ENCODE results near the gene RAVER1. TPM values are rescaled to one million over a fixed set of nuclear protein-coding genes. Genes with fewer than 3 reads are reported as not detected.

The RAVER1 gene
- total RNA-seq, 3 donors from 2014 or later (not counting 1 experiment from before 2014, with no cell fraction given) = 42.5 to 64.3 (median 55.9) TPM

- no peaks in the 10 kb centered on the region for H3K27me3 Mint-ChIP-seq (ENCODE audit: low read depth in 2 of 2)
- H3K4me1 ChIP-seq (ENCODE audit: control insufficient read depth, insufficient read depth, low read length) = no peaks in the 10 kb centered on the region
- no peak overlapping the region for H3K4me3 ChIP-seq (ENCODE audit: low read length)
- no peaks in the 10 kb centered on the region for H3K9me3 ChIP-seq (ENCODE audit: control insufficient read depth, insufficient read depth, low read length)
- no peak for ATAC-seq
- H3K27me3 ChIP-seq (ENCODE audit: control insufficient read depth, insufficient read depth, low read length) = no peaks in the 10 kb centered on the region
- H3K27ac Mint-ChIP-seq = no peak overlapping the region
- H3K9me3 Mint-ChIP-seq = no peaks in the 10 kb centered on the region
- H3K36me3 ChIP-seq (ENCODE audit: control insufficient read depth, insufficient read depth, low read length) = peaks cover 85% of the 10 kb centered on the region
- H3K27ac ChIP-seq (ENCODE audit: low read length) = no peak overlapping the region
- no peak overlapping the region for H3K4me3 Mint-ChIP-seq
- H3K36me3 Mint-ChIP-seq = no peaks in the 10 kb centered on the region
- WGBS (ENCODE audit: insufficient coverage) = 97% methylated on average over 8 of the region's 8 CpGs
- intact Hi-C loops (cut with micrococcal nuclease) = no loop called here
- TF ChIP-seq CTCF (IDR thresholded peaks at IDR 0.05) = no peak
- peaks cover 0 to 6% of the 10 kb centered on the region in 2 donors for H3K4me1 Mint-ChIP-seq
- DNase-seq = no peak
These were observed 7.6 kb downstream of the RAVER1 start for GRCh38 chr19:10325732-10326131.

GRCh38 chr19:10321874-10322835 lies 11.2 kb downstream of the RAVER1 start:
- no peak overlapping the region for H3K27ac ChIP-seq (ENCODE audit: low read length)
- H3K9me3 ChIP-seq (ENCODE audit: control insufficient read depth, insufficient read depth, low read length) = no peaks in the 10 kb centered on the region
- intact Hi-C loops (cut with micrococcal nuclease) = no loop called here
- H3K27ac Mint-ChIP-seq = no peak overlapping the region
- no peak overlapping the region for H3K4me3 ChIP-seq (ENCODE audit: low read length)
- no peaks in the 10 kb centered on the region for H3K9me3 Mint-ChIP-seq
- H3K4me1 ChIP-seq (ENCODE audit: control insufficient read depth, insufficient read depth, low read length) = no peaks in the 10 kb centered on the region
- peaks cover 0 to 11% of the 10 kb centered on the region in 2 donors for H3K4me1 Mint-ChIP-seq
- no peak for TF ChIP-seq CTCF (IDR thresholded peaks at IDR 0.05)
- H3K27me3 ChIP-seq (ENCODE audit: control insufficient read depth, insufficient read depth, low read length) = no peaks in the 10 kb centered on the region
- H3K36me3 Mint-ChIP-seq = no peaks in the 10 kb centered on the region
- peaks cover 79% of the 10 kb centered on the region for H3K36me3 ChIP-seq (ENCODE audit: control insufficient read depth, insufficient read depth, low read length)
- no peak for ATAC-seq
- DNase-seq = no peak
- no peaks in the 10 kb centered on the region for H3K27me3 Mint-ChIP-seq (ENCODE audit: low read depth in 2 of 2)
- 98% methylated on average over 19 of the region's 19 CpGs for WGBS (ENCODE audit: insufficient coverage)
- H3K4me3 Mint-ChIP-seq = no peak overlapping the region

GRCh38 chr19:10321417-10321797 lies 11.9 kb downstream of the RAVER1 start:
- Histone ChIP-seq H3K4me3 (ENCODE audit: low read length) (no peak overlapping the region), H3K9me3 (ENCODE audit: control insufficient read depth, insufficient read depth, low read length) (no peaks in the 10 kb centered on the region), H3K27me3 (ENCODE audit: control insufficient read depth, insufficient read depth, low read length) (no peaks in the 10 kb centered on the region), H3K4me1 (ENCODE audit: control insufficient read depth, insufficient read depth, low read length) (no peaks in the 10 kb centered on the region), H3K36me3 (ENCODE audit: control insufficient read depth, insufficient read depth, low read length) (peaks cover 79% of the 10 kb centered on the region), H3K27ac (ENCODE audit: low read length) (no peak overlapping the region)
- Mint-ChIP-seq H3K4me3 (no peak overlapping the region), H3K9me3 (no peaks in the 10 kb centered on the region), H3K36me3 (no peaks in the 10 kb centered on the region), H3K27me3 (ENCODE audit: low read depth in 2 of 2) (no peaks in the 10 kb centered on the region), H3K4me1 (peaks cover 0 to 15% of the 10 kb centered on the region in 2 donors), H3K27ac (no peak overlapping the region)
- WGBS (ENCODE audit: insufficient coverage) = 91% methylated on average over 11 of the region's 11 CpGs
- ATAC-seq (no peak), DNase-seq (no peak)
- no peak for TF ChIP-seq CTCF (IDR thresholded peaks at IDR 0.05)
- intact Hi-C loops (cut with micrococcal nuclease) = no loop called here
